GM12892 (cell line): Measurements from ENCODE around the gene ZPLD1.

Experiments used
- DNase-seq: peaks from one replicate; pipeline ENCODE4 v3.0.0; 2011; ENCODE audit not compliant: insufficient read length
- FAIRE-seq: peaks from 2 replicates; lab custom pipeline; 2011; peaks lifted over from hg19 to GRCh38; lab: Jason Lieb, UNC
- POLR2A ChIP-seq: IDR thresholded peaks from 2 replicates; pipeline ENCODE4 v1.6.1; 2011; ENCODE audit warnings: low read depth, low read length, control low read depth
- POLR2AphosphoS5 ChIP-seq: IDR thresholded peaks from 2 replicates; pipeline ENCODE4 v1.6.1; 2011; ENCODE audit warnings: low read depth, low read length, control low read depth
- TAF1 ChIP-seq: IDR thresholded peaks from 2 replicates; pipeline ENCODE4 v1.6.1; 2011; ENCODE audit warnings: low read depth, mild to moderate bottlenecking, control low read depth, low read length, borderline replicate concordance

The ZPLD1 gene

DNA sequence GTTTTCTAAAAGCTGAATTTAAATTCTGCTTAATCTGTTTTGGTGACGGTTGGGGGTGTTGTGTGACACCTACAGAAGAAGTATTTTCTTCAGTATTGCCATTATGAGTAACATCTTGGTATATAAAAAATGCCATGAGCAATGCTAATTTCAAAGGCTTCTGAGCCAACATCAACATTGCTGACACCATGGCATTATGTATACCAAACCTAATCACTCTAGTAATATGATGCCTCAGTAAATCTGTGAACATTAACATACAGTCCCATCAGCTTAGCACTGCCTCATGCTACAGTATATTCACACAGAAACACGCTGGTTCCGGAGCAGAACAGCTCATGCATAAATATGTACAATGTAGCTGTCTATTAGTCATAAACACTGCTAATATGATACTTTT lies 75.8 kb downstream of the ZPLD1 start:
- TF ChIP-seq POLR2A (no peak), TAF1 (no peak), POLR2AphosphoS5 (no peak)
- DNase-seq (no peak), FAIRE-seq (no peak)

- DNase-seq (no peak), FAIRE-seq (no peak)
- TF ChIP-seq TAF1 (no peak), POLR2A (no peak), POLR2AphosphoS5 (no peak)
Observed at GRCh38 chr3:102511168-102511567, 76.4 kb downstream of the ZPLD1 start.

DNA sequence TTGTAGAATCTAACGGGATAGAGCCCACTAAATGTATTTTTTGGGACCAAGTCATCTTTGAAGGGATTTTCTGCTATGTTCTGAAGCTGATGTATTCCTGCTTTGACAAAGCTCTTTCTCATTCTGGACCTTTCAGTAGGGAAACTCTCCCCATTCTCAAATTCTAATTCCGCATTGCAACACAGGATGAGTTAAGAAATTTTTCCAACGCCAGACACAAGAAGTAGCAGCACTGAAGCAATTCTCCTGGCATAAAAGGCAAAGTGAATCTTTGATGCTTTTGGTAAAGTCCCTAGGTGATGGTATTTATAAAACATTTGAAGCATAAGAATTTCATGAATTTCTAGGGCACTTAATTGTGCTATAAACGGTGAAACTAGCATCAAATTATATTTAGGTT lies 76.8 kb downstream of the ZPLD1 start:
- DNase-seq (no peak), FAIRE-seq (no peak)
- TF ChIP-seq POLR2A (no peak), POLR2AphosphoS5 (no peak)

DNA sequence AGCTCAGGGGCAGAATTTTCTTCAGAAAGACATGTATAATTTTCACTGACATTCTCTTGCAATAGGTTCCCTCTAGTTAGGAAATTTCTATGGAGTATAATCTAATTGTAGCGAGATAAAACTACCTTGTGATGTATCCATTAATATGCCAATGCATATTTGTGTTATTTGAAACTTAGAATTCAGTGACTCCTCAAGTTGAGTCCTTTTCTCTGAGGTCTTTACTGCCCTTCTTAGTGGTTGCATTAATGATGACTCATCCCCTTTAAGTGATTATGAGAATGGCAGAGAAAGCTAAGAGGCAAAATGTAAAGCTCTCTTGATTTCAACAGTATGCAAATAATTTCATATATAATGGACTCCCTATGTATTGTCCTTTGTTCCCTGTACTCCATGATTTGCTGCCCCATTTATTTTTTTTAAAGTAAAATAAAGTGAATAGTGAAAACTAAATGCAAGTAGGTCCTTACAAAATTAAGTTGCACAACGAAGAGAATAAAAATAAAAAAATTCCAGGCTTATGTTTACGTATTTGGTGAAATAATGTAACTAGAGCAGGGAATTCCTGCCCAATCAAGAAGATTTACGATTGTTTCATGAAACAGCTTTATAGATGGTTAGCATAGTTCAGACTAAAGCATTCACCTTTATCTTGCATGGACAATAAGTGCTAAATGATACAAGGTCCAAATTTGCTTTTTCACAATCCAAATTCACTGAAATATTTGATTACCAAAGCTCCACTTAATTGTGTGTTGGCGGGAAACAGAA lies 78.1 kb downstream of the ZPLD1 start:
- no peak for FAIRE-seq
- TF ChIP-seq TAF1: no peak
- DNase-seq: no peak

- no peak for TF ChIP-seq TAF1
- DNase-seq (no peak), FAIRE-seq (no peak)
Observed at GRCh38 chr3:102514241-102514640, 79.4 kb downstream of the ZPLD1 start.

DNA sequence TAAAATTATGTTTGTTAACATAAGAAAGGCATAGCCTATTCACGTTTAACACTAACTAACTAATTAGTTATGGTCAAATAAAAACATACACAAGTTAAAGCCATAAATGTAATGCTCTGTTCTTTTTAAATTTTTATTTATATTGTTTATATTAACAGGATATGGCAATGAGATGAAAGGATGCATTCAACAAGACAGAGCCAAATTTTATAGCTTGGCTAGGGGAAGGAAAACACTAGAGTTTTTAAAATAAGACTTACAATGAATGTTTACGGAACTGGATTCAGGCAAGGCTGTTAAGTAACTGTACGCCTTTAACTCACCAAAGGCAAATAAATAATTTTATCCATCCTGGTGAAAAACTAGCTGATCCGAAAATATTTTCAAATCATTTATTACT lies 86.4 kb downstream of the ZPLD1 start:
- DNase-seq (no peak), FAIRE-seq (no peak)
- TF ChIP-seq POLR2AphosphoS5 (no peak), POLR2A (no peak), TAF1 (no peak)

DNA sequence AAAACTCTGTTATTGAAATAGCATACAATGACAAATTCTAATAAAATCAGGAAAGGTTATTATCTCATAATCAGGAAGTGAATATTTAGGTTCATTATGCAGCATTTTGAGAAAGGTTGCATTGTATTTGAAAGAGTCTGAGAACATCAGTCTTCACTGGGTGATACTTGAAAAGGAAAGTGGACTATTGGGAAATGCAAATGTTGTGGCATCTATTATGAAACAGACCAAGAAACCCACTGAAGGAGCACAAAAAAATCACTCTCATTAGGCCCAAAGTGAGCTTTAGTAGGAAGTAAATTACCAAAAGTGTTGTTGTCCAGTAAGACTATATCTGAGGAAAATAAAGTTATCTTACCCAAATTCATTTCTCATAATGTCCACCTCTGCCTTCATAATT lies 90.8 kb downstream of the ZPLD1 start:
- no peak for DNase-seq
- TF ChIP-seq POLR2A: no peak
- no peak for TF ChIP-seq TAF1
- no peak for TF ChIP-seq POLR2AphosphoS5
- FAIRE-seq: no peak

GRCh38 chr3:102526865-102527264 lies 92.0 kb downstream of the ZPLD1 start:
- no peak for TF ChIP-seq POLR2AphosphoS5
- TF ChIP-seq POLR2A: no peak
- TF ChIP-seq TAF1: no peak
- FAIRE-seq (no peak), DNase-seq (no peak)

GRCh38 chr3:102528727-102529126 lies 93.9 kb downstream of the ZPLD1 start:
- FAIRE-seq (no peak), DNase-seq (no peak)
- no peak for TF ChIP-seq POLR2A
- no peak for TF ChIP-seq POLR2AphosphoS5
- no peak for TF ChIP-seq TAF1
